MM.1S (cell line): ENCODE results near the gene SLC7A6.

Experiments
- DNase-seq: peaks from one replicate; pipeline ENCODE4 v3.0.0-alpha.2; 2015
- H2AFZ ChIP-seq: fragments of 300-600 bp; sonication (generic); 2 replicates; pipeline ENCODE4 v1.6.0; 2016; ENCODE audit warnings: antibody characterized with exemption, low read length
- H3F3A ChIP-seq: fragments of 300-600 bp; sonication (generic); 2 replicates; pipeline ENCODE4 v1.6.1; 2016; ENCODE audit warnings: mild to moderate bottlenecking, antibody characterized with exemption, low read length, moderate library complexity, mixed read lengths; ENCODE audit not compliant: insufficient read depth
- H3K27ac ChIP-seq: fragments of 300-600 bp; sonication (generic); 2 replicates; pipeline ENCODE4 v1.5.1; 2016; ENCODE audit warnings: mild to moderate bottlenecking, low read length
- H3K27me3 ChIP-seq: fragments of 300-600 bp; sonication (generic); replicated peaks from 2 replicates; pipeline ENCODE4 v1.6.0; 2016; ENCODE audit warnings: low read length; ENCODE audit not compliant: insufficient read depth
- H3K36me3 ChIP-seq: fragments of 300-600 bp; sonication (generic); replicated peaks from 2 replicates; pipeline ENCODE4 v1.6.1; 2016; ENCODE audit warnings: mild to moderate bottlenecking, low read length, mixed read lengths; ENCODE audit not compliant: insufficient read depth
- H3K4me1 ChIP-seq: fragments of 300-600 bp; sonication (generic); 2 replicates; pipeline ENCODE4 v1.6.1; 2016; ENCODE audit warnings: low read length, mixed read lengths
- H3K4me2 ChIP-seq: fragments of 300-600 bp; sonication (generic); 2 replicates; pipeline ENCODE4 v1.6.0; 2016; ENCODE audit warnings: low read depth, low read length
- H3K4me3 ChIP-seq: fragments of 300-600 bp; sonication (generic); 2 replicates; pipeline ENCODE4 v1.5.1; 2016; ENCODE audit warnings: low read length, mixed read lengths
- H3K79me2 ChIP-seq: fragments of 300-600 bp; sonication (generic); 2 replicates; pipeline ENCODE4 v1.6.1; 2016; ENCODE audit warnings: mixed run types, low read length, mixed read lengths
- H3K9ac ChIP-seq: fragments of 300-600 bp; sonication (generic); 2 replicates; pipeline ENCODE4 v1.6.1; 2016; ENCODE audit warnings: low read length, mixed read lengths
- H3K9me2 ChIP-seq: fragments of 300-600 bp; sonication (generic); replicated peaks from 2 replicates; pipeline ENCODE4 v1.6.1; 2016; ENCODE audit warnings: mild to moderate bottlenecking, low read length, mixed read lengths; ENCODE audit not compliant: insufficient read depth
- H3K9me3 ChIP-seq: fragments of 300-600 bp; sonication (generic); replicated peaks from 2 replicates; pipeline ENCODE4 v1.6.1; 2016; ENCODE audit warnings: mild to moderate bottlenecking, low read length, mixed read lengths; ENCODE audit not compliant: insufficient read depth
- H4K20me1 ChIP-seq: fragments of 300-600 bp; sonication (generic); 2 replicates; pipeline ENCODE4 v1.6.1; 2016; ENCODE audit warnings: mild to moderate bottlenecking, low read length, moderate library complexity, mixed read lengths; ENCODE audit not compliant: insufficient read depth
- EZH2 ChIP-seq: fragments of 300-600 bp; sonication (generic); optimal IDR thresholded peaks from 2 replicates; pipeline ENCODE3; 2017; ENCODE audit warnings: low read depth, mild to moderate bottlenecking, antibody characterized with exemption, low read length, mixed read lengths
- EZH2phosphoT487 ChIP-seq: fragments of 300-600 bp; sonication (generic); IDR thresholded peaks from 2 replicates; pipeline ENCODE4 v1.6.1; 2018; ENCODE audit warnings: antibody characterized with exemption, low read length
- TF ChIP-seq, protein P1 (sequence below): fragments of 300-600 bp; sonication (generic); IDR thresholded peaks from 2 replicates; pipeline ENCODE4 v1.5.1; 2016; ENCODE audit warnings: antibody characterized with exemption, low read length, mixed read lengths

SLC7A6 gene

DNA sequence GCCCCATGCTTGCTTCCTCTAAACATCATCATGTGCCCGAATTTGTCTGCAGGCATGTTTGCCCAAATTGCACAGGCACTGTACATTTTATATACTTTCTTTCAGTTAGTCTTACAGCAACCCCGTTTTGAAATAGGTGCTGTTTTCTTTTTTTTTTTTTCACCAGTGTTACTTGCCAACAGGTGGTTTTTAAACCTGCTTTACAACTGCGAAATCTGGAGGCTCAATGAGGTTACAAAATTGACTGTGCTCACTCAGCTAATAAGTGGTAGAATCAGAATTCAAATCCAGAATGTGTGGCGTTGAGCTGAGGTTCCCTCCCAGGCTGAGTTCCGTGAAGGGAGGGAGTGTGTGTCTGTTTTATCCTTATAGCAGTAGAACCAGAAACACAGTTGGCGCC lies 13.4 kb upstream of the SLC7A6 start:
- peaks cover 87% of the 10 kb centered on the region for H3K4me1 ChIP-seq
- H3K27me3 ChIP-seq: no peaks in the 10 kb centered on the region
- DNase-seq: peak; percentile 77
- peak overlapping the region; percentile 97 for H3K4me2 ChIP-seq
- H3K9ac ChIP-seq: peak overlapping the region; percentile 92
- peak overlapping the region; percentile 100 for H3K27ac ChIP-seq
- H2AFZ ChIP-seq: no peak overlapping the region
- H3K4me3 ChIP-seq: no peak overlapping the region; the same call in 1 of the 2 replicates
- H3F3A ChIP-seq: peaks cover 46% of the 10 kb centered on the region
- H3K79me2 ChIP-seq: peaks cover 72% of the 10 kb centered on the region
- H3K36me3 ChIP-seq: peaks cover 5% of the 10 kb centered on the region
- no peaks in the 10 kb centered on the region for H3K9me3 ChIP-seq
- no peaks in the 10 kb centered on the region for H3K9me2 ChIP-seq
- TF ChIP-seq, protein P1, sequence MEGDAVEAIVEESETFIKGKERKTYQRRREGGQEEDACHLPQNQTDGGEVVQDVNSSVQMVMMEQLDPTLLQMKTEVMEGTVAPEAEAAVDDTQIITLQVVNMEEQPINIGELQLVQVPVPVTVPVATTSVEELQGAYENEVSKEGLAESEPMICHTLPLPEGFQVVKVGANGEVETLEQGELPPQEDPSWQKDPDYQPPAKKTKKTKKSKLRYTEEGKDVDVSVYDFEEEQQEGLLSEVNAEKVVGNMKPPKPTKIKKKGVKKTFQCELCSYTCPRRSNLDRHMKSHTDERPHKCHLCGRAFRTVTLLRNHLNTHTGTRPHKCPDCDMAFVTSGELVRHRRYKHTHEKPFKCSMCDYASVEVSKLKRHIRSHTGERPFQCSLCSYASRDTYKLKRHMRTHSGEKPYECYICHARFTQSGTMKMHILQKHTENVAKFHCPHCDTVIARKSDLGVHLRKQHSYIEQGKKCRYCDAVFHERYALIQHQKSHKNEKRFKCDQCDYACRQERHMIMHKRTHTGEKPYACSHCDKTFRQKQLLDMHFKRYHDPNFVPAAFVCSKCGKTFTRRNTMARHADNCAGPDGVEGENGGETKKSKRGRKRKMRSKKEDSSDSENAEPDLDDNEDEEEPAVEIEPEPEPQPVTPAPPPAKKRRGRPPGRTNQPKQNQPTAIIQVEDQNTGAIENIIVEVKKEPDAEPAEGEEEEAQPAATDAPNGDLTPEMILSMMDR: no peak
- TF ChIP-seq EZH2 (no peak), EZH2phosphoT487 (no peak)
- H4K20me1 ChIP-seq: no peaks in the 10 kb centered on the region

DNA sequence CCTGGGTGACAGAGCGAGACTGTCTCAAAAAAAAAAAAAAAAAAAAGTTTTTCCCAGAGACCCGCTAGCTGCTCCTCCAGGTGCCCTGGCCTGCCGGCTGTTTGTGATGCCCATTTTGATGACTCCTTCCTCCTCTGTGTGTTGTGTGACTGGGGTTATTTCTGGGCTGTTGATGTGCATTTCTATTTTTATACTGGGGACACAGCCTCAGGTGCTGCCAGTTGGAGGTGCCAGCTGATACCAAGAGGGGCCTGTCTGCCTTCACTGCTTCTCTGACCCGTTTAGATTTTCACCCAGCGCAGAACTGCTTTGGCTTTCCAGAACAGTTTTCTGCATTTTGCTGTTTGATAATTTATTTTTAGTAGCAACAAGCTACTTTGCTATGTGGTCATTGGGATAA lies 12.5 kb upstream of the SLC7A6 start:
- H3K36me3 ChIP-seq: peaks cover 6% of the 10 kb centered on the region
- peaks cover 66% of the 10 kb centered on the region for H3K79me2 ChIP-seq
- peak overlapping the region; percentile 48 for H3K4me3 ChIP-seq
- TF ChIP-seq EZH2phosphoT487: no peak
- TF ChIP-seq, protein P1: peak; percentile 8; the same call in 1 of the 2 replicates
- no peak for TF ChIP-seq EZH2
- H2AFZ ChIP-seq: no peak overlapping the region
- no peaks in the 10 kb centered on the region for H3K9me3 ChIP-seq
- peaks cover 89% of the 10 kb centered on the region for H3K4me1 ChIP-seq
- no peaks in the 10 kb centered on the region for H3K9me2 ChIP-seq
- H3K27me3 ChIP-seq: no peaks in the 10 kb centered on the region
- peaks cover 55% of the 10 kb centered on the region for H3F3A ChIP-seq
- no peaks in the 10 kb centered on the region for H4K20me1 ChIP-seq
- H3K4me2 ChIP-seq: peak overlapping the region; percentile 97
- DNase-seq: peak; percentile 93
- peak overlapping the region; percentile 100 for H3K27ac ChIP-seq
- H3K9ac ChIP-seq: peak overlapping the region; percentile 92

DNA sequence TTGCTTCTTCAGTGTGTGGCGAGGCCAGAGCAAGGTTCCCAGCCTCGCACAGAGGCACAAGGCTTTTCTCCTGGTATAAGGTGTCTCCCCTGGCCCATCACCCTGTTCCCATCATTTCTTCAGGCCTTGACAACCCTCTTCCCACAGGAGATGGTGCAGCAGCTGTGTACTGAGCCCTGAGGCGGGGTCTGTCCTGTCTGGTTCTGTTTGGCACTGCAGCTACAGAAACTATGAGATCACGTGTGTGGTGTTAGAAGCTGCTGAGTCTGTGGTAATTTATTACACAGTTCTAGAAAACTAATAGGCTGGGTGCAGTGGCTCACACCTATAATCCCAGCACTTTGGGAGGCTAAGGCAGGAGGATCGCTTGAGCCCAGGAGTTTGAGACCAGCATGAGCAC lies 11.9 kb upstream of the SLC7A6 start:
- Histone ChIP-seq H3K4me1 (peaks cover 87% of the 10 kb centered on the region), H3K9me3 (no peaks in the 10 kb centered on the region), H3K4me2 (peak overlapping the region; percentile 97), H3K9me2 (no peaks in the 10 kb centered on the region), H3K79me2 (peaks cover 61% of the 10 kb centered on the region), H3K9ac (peak overlapping the region; percentile 92), H3K27me3 (no peaks in the 10 kb centered on the region), H3K36me3 (peaks cover 6% of the 10 kb centered on the region), H3K27ac (peak overlapping the region; percentile 100), H4K20me1 (no peaks in the 10 kb centered on the region), H2AFZ (no peak overlapping the region), H3K4me3 (peak overlapping the region; percentile 48), H3F3A (peaks cover 60% of the 10 kb centered on the region)
- TF ChIP-seq EZH2 (no peak), EZH2phosphoT487 (no peak)
- TF ChIP-seq, protein P1: no peak
- DNase-seq: peak; percentile 86
